Measurements from ENCODE around the gene MACROD1.

DNA sequence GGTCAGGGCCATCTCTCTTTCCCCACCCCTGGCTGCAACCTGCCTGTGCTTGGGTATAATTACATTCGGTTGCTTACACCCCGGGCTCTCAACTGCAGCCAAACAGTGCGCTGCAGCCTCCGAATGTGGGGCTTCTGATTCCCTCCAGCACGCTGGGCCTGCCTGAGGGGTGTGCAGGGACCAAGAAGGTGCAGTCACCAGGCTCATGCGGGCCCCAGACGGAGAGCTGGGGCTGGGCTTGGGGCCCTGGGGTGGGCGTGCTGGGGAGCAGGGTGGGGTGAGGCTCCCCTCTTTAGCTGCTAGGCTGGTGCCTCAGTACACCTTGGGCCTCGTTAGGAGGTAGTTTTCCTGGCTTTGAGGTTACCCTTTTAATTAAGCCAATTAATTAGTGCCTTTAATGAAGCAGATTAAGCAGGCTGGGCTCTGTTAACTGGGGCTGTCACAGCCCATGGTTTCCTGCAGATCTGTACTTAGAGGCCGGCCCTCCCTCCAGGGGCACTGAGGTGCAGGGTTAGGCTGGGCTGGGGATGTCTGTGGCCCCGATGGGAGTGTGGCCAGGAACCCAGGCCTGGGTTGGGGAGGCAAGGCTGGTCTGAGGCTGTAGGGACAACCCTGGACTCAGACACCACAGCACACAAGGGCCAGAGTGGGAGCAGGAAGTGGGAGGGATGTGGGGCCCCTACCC is 112.8 kb downstream of the MACROD1 start:
- TF ChIP-seq, protein P1, sequence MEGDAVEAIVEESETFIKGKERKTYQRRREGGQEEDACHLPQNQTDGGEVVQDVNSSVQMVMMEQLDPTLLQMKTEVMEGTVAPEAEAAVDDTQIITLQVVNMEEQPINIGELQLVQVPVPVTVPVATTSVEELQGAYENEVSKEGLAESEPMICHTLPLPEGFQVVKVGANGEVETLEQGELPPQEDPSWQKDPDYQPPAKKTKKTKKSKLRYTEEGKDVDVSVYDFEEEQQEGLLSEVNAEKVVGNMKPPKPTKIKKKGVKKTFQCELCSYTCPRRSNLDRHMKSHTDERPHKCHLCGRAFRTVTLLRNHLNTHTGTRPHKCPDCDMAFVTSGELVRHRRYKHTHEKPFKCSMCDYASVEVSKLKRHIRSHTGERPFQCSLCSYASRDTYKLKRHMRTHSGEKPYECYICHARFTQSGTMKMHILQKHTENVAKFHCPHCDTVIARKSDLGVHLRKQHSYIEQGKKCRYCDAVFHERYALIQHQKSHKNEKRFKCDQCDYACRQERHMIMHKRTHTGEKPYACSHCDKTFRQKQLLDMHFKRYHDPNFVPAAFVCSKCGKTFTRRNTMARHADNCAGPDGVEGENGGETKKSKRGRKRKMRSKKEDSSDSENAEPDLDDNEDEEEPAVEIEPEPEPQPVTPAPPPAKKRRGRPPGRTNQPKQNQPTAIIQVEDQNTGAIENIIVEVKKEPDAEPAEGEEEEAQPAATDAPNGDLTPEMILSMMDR (IDR thresholded peaks at IDR 0.05): no peak
- TF ChIP-seq POLR2A (IDR thresholded peaks at IDR 0.05; ENCODE audit: low read depth) (no peak), EP300 (IDR thresholded peaks at IDR 0.05) (no peak)

Measured in esophagus muscularis mucosa (tissue), 4 donors.